ENCODE results near the gene PTPN4. TPM values are rescaled to one million over a fixed set of nuclear protein-coding genes. Genes with fewer than 3 reads are reported as not detected.

PTPN4 gene, protein sequence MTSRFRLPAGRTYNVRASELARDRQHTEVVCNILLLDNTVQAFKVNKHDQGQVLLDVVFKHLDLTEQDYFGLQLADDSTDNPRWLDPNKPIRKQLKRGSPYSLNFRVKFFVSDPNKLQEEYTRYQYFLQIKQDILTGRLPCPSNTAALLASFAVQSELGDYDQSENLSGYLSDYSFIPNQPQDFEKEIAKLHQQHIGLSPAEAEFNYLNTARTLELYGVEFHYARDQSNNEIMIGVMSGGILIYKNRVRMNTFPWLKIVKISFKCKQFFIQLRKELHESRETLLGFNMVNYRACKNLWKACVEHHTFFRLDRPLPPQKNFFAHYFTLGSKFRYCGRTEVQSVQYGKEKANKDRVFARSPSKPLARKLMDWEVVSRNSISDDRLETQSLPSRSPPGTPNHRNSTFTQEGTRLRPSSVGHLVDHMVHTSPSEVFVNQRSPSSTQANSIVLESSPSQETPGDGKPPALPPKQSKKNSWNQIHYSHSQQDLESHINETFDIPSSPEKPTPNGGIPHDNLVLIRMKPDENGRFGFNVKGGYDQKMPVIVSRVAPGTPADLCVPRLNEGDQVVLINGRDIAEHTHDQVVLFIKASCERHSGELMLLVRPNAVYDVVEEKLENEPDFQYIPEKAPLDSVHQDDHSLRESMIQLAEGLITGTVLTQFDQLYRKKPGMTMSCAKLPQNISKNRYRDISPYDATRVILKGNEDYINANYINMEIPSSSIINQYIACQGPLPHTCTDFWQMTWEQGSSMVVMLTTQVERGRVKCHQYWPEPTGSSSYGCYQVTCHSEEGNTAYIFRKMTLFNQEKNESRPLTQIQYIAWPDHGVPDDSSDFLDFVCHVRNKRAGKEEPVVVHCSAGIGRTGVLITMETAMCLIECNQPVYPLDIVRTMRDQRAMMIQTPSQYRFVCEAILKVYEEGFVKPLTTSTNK
- total RNA-seq (2021), result 46.6 and 60.7 TPM in 2 replicates
- Bru-seq, nascent RNA, result percentile 91 among the genes with signal in this experiment
- BruChase-seq, experiment 1, labeled RNA remaining after a 2-hour chase, result percentile 80 among the genes with signal in this experiment
- BruChase-seq, experiment 2, labeled RNA remaining after a 6-hour chase, result percentile 65 among the genes with signal in this experiment
- long read RNA-seq, full-length matches to known transcripts, result 3 of 11 reads
- long read RNA-seq, partial matches to known transcripts, result 1 of 11 reads
- long read RNA-seq, other reads (novel, unspliced or antisense), result 7 of 11 reads

DNA sequence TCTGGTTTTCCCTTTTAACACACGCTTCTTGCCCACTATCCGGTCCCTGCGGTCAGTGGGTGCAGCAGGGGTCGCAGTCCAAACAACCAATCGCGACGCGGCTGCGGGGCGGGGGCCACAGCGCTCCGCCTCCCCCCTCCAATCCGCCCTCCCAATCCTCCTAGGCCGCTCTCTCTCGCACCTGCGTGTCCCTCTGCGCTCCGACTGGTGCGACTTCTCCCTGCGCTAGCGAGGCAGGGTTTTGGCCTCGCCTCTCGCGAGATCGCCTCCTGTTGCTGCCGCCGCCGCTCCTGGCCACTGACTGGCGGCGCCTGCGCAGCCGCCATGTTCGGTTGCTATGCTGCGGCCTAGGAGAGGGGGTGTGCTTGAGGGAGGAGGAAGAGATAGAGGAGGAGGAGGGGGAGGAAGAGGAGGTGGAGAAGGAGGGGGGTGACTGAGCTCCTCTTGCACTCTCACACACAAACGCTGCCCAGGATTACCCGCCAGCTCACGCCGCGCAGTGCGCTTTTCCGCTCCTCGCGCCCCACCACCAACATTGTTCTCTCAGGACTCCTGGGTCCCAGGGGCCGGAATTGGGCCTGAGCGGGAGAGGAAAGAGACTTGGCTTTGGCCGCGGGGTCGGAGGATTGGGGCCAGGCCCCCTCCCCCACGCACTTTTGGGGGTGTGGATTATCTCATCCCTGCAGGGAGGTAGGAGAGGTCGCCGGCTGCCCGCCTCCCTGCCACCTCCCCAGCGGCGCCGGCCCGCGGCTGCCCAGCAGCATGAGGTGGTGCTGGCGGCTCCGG, at the start of gene PTPN4:
Gene PTPN4, plus strand, starts transcription at position 472 of the 786 bp plus-strand sequence. CDS start 49,932 bp downstream, outside the sequence.
- Histone ChIP-seq H2AFZ (peak within 1 kb of the TSS; percentile 90), H3K4me1 (replicated peaks; ENCODE audit: insufficient read depth) (peaks cover 39% of the 10 kb centered on the region), H3K4me3 (peak within 1 kb of the TSS; percentile 91), H4K20me1 (ENCODE audit: insufficient read depth) (0 out of 2 replicates have a peak, but pooled peaks cover 13% of the 10 kb centered on the region), H3K36me3 (ENCODE audit: low read depth) (peaks cover 3% of the 10 kb centered on the region; the same call in 1 of the 2 replicates), H3K27me3 (ENCODE audit: insufficient read depth, low read depth) (no peaks in the 10 kb centered on the region), H3K27ac (peak within 1 kb of the TSS; percentile 86), H3F3A (ENCODE audit: insufficient read depth, low read depth) (peaks cover 17% of the 10 kb centered on the region), H3K79me2 (ENCODE audit: low read depth) (peaks cover 46% of the 10 kb centered on the region), H3K9me2 (ENCODE audit: insufficient read depth) (no peaks in the 10 kb centered on the region), H3K4me2 (peak within 1 kb of the TSS; percentile 94), H3K9me3 (ENCODE audit: insufficient read depth, low read depth) (no peaks in the 10 kb centered on the region)
- ChIA-PET CTCF (interaction anchor here (0.6 to 1.0 kb wide), 4 partner anchors 64 to 936 kb away, joined by 3 to 9 read pairs (median 4); no protein-coding TSS in a partner anchor), POLR2A (ENCODE audit: unreplicated experiment) (interaction anchor here (0.5 to 1.0 kb wide), 9 partner anchors 11 to 632 kb away, joined by 3 to 7 read pairs (median 4); partner anchors contain the start of genes RALB and TMEM185B)
- intact Hi-C loops (cut with micrococcal nuclease; ENCODE audit: unreplicated experiment), result loop anchor here (1.0 to 10.0 kb wide), 8 partner anchors 48 to 553 kb away; no protein-coding TSS in a partner anchor
- DNase-seq, result peak; percentile 99
- no peak for TF ChIP-seq EZH2 (IDR thresholded peaks at IDR 0.05; ENCODE audit: low read depth)
- TF ChIP-seq, protein P1, sequence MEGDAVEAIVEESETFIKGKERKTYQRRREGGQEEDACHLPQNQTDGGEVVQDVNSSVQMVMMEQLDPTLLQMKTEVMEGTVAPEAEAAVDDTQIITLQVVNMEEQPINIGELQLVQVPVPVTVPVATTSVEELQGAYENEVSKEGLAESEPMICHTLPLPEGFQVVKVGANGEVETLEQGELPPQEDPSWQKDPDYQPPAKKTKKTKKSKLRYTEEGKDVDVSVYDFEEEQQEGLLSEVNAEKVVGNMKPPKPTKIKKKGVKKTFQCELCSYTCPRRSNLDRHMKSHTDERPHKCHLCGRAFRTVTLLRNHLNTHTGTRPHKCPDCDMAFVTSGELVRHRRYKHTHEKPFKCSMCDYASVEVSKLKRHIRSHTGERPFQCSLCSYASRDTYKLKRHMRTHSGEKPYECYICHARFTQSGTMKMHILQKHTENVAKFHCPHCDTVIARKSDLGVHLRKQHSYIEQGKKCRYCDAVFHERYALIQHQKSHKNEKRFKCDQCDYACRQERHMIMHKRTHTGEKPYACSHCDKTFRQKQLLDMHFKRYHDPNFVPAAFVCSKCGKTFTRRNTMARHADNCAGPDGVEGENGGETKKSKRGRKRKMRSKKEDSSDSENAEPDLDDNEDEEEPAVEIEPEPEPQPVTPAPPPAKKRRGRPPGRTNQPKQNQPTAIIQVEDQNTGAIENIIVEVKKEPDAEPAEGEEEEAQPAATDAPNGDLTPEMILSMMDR (conservative IDR thresholded peaks at IDR 0.05), result no peak
- BruUV-seq (replicated peaks), result no TSS peak

DNA sequence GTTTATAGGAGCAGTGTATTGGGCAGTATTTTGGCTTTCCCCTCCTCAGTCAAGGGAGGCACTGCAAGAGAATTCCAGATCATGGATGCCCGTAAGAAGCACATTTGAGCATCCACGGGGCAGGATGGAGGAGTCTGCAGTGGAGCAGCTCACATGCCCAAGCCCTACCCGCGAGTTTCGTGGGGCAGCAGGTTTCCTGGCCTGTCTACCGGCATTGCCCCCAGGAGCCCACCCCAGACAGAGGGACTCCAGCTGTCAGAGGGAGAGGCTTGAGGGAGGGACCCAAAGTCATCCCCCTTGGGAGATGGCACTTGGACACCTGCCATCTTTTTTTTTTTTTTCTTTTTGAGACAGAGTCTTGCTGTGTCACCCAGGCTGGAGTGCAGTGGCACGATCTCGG, 49.4 kb upstream of the PTPN4 start:
- Histone ChIP-seq H3K79me2 (ENCODE audit: low read depth) (no peaks in the 10 kb centered on the region), H3K27ac (no peak overlapping the region), H3K27me3 (ENCODE audit: insufficient read depth, low read depth) (peaks cover 18% of the 10 kb centered on the region), H3K4me1 (replicated peaks; ENCODE audit: insufficient read depth) (no peaks in the 10 kb centered on the region), H3K9me3 (ENCODE audit: insufficient read depth, low read depth) (no peaks in the 10 kb centered on the region), H4K20me1 (ENCODE audit: insufficient read depth) (no peaks in the 10 kb centered on the region), H3K4me3 (no peak overlapping the region), H3F3A (ENCODE audit: insufficient read depth, low read depth) (no peaks in the 10 kb centered on the region), H2AFZ (no peak overlapping the region), H3K9me2 (ENCODE audit: insufficient read depth) (no peaks in the 10 kb centered on the region), H3K4me2 (no peak overlapping the region), H3K36me3 (ENCODE audit: low read depth) (no peaks in the 10 kb centered on the region)
- POLR2A ChIA-PET (ENCODE audit: unreplicated experiment), result no interaction called here
- CTCF ChIA-PET, result no interaction called here
- no peak for TF ChIP-seq EZH2 (IDR thresholded peaks at IDR 0.05; ENCODE audit: low read depth)
- TF ChIP-seq, protein P1 (conservative IDR thresholded peaks at IDR 0.05), result no peak
- no peak for DNase-seq
- intact Hi-C loops (cut with micrococcal nuclease; ENCODE audit: unreplicated experiment), result no loop called here
- no TSS peak for BruUV-seq (replicated peaks)

Data from PC-9 (cell line).